ENCODE results near the gene SLC39A11.

DNA sequence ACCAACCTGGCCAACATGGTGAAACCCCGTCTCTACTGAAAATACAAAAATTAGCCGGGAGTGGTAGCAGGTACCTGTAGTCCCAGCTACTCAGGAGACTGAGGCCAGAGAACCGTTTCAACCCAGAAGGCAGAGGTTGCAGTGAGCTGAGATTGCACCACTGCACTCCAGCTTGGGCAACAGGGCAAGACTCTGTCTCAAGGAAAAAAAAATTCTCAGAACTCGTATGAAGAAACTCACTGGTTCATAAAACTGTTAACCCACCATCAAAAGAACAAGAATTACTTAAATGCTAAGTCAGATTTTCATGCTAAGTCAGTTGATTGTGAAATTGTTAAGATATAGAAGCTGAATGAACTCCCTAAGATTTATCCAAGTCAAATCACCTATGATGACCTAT is 31.3 kb downstream of the SLC39A11 start:
- TF ChIP-seq, protein P1, sequence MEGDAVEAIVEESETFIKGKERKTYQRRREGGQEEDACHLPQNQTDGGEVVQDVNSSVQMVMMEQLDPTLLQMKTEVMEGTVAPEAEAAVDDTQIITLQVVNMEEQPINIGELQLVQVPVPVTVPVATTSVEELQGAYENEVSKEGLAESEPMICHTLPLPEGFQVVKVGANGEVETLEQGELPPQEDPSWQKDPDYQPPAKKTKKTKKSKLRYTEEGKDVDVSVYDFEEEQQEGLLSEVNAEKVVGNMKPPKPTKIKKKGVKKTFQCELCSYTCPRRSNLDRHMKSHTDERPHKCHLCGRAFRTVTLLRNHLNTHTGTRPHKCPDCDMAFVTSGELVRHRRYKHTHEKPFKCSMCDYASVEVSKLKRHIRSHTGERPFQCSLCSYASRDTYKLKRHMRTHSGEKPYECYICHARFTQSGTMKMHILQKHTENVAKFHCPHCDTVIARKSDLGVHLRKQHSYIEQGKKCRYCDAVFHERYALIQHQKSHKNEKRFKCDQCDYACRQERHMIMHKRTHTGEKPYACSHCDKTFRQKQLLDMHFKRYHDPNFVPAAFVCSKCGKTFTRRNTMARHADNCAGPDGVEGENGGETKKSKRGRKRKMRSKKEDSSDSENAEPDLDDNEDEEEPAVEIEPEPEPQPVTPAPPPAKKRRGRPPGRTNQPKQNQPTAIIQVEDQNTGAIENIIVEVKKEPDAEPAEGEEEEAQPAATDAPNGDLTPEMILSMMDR (IDR thresholded peaks at IDR 0.05) = no peak
- TF ChIP-seq POLR2A (IDR thresholded peaks at IDR 0.05) = no peak

All from body of pancreas (tissue), 4 donors.